ENCODE results near the gene PLXNA4. TPM values are rescaled to one million over a fixed set of nuclear protein-coding genes. Genes with fewer than 3 reads are reported as not detected.
A peak's percentile ranks its signal among the peaks of the same experiment; 100 is the strongest.

The PLXNA4 gene
- total RNA-seq, 1 donor from 2014 or later: 14.0 TPM

DNA sequence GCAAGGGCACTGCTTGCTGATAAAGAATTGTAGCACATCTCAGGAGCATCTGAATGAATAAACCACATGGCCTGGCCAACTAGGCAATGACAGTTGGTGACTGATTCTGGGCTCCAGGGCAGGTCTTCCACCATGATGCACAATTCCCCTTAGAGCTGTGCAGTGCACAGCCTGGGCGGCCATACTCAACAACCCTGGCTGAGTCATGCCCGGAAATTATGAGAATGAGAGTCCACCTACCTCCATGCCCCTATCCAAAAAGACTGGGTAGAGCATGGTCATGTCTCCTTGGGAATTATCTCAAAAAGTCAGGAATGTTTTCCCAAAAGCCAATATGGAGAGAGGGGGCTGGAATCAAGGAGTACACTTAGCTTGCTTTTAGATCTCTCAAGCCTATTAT, 425.6 kb downstream of the PLXNA4 start:
- no peak for TF ChIP-seq POLR2AphosphoS5 (IDR thresholded peaks at IDR 0.05; ENCODE audit: insufficient read depth in 1 of 2, low read depth in 1 of 2)
- TF ChIP-seq POLR2A (IDR thresholded peaks at IDR 0.05): no peak
- TF ChIP-seq, protein P1, sequence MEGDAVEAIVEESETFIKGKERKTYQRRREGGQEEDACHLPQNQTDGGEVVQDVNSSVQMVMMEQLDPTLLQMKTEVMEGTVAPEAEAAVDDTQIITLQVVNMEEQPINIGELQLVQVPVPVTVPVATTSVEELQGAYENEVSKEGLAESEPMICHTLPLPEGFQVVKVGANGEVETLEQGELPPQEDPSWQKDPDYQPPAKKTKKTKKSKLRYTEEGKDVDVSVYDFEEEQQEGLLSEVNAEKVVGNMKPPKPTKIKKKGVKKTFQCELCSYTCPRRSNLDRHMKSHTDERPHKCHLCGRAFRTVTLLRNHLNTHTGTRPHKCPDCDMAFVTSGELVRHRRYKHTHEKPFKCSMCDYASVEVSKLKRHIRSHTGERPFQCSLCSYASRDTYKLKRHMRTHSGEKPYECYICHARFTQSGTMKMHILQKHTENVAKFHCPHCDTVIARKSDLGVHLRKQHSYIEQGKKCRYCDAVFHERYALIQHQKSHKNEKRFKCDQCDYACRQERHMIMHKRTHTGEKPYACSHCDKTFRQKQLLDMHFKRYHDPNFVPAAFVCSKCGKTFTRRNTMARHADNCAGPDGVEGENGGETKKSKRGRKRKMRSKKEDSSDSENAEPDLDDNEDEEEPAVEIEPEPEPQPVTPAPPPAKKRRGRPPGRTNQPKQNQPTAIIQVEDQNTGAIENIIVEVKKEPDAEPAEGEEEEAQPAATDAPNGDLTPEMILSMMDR (IDR thresholded peaks at IDR 0.05): no peak
- no peaks in the 10 kb centered on the region for H3K9me3 ChIP-seq
- H3K27ac ChIP-seq: no peak overlapping the region
- H3K4me1 ChIP-seq: no peaks in the 10 kb centered on the region
- no peak overlapping the region for H3K4me3 ChIP-seq
- H3K27me3 ChIP-seq: no peaks in the 10 kb centered on the region
- intact Hi-C loops (cut with DNase I): no loop called here
- H3K36me3 ChIP-seq: no peaks in the 10 kb centered on the region
- DNase-seq (ENCODE audit: extremely low spot score in 2 of 2): no peak

DNA sequence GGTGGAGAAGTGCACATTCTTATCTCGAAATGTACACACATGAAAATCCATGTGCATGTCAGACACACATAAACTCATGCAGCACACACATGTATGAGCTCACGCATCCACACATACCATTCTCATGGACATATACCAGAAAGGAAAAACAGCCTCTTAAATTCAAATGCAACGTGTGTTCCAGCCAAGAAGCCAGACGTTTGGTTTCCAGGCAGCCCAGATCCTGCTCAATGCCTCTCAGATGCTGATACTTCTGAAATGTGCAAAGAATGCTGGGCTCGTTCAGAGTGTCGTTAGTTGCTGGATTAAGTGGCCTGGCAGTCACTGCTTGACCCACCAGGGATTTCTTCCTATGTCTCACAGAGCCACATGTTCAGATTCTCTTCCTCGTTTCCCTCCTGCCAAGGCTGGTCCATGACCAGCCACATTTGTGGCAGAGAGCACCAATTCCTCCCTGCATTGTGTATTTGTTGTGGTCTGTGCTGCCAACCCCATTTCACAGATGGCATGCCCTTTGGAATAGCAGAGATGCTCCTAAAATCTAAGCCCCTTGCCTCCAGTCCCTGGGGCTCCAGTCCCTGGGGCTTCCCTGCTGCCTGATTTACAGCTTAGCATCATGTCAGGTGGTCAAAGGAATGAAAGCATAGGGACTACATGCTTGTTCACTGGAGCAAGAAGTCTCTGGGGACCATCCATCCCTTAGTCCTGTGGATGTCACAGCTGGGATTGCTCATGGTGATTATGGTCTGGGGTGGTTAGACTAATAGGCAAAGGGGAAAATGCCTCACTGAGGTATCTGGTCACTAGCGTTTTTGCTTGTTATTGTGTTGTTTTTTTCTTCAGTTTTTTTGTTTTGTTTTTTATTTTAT, 426.6 kb downstream of the PLXNA4 start:
- no peaks in the 10 kb centered on the region for H3K4me1 ChIP-seq
- intact Hi-C loops (cut with DNase I): no loop called here
- TF ChIP-seq POLR2A (IDR thresholded peaks at IDR 0.05) (no peak), POLR2AphosphoS5 (IDR thresholded peaks at IDR 0.05; ENCODE audit: insufficient read depth in 1 of 2, low read depth in 1 of 2) (no peak)
- TF ChIP-seq, protein P1 (IDR thresholded peaks at IDR 0.05): no peak
- no peaks in the 10 kb centered on the region for H3K27me3 ChIP-seq
- no peak for DNase-seq (ENCODE audit: extremely low spot score in 2 of 2)
- H3K9me3 ChIP-seq: no peaks in the 10 kb centered on the region
- no peaks in the 10 kb centered on the region for H3K36me3 ChIP-seq
- no peak overlapping the region for H3K27ac ChIP-seq
- no peak overlapping the region for H3K4me3 ChIP-seq

DNA sequence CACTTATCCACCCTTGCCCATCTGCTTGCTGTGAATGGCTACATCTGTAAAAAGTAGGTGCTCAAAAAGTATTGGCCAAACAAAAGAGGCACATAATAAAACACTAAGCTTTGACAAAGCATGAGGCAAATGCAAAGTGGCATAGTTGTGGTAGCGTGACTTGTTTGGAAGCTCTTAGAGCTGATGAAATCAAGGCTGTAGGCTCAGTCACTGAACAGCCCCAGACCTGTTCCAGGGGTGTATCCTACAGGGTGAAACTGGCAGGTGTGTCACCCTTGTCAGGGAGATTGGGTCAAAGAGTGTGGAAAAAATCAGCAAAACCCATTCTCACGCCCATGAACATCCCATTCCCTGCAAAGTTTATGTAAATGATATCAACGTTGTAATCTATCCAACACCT, 427.4 kb downstream of the PLXNA4 start:
- H3K4me3 ChIP-seq: no peak overlapping the region
- no peaks in the 10 kb centered on the region for H3K36me3 ChIP-seq
- TF ChIP-seq, protein P1 (IDR thresholded peaks at IDR 0.05): no peak
- no peak for TF ChIP-seq POLR2AphosphoS5 (IDR thresholded peaks at IDR 0.05; ENCODE audit: insufficient read depth in 1 of 2, low read depth in 1 of 2)
- no peak for TF ChIP-seq POLR2A (IDR thresholded peaks at IDR 0.05)
- no peaks in the 10 kb centered on the region for H3K27me3 ChIP-seq
- intact Hi-C loops (cut with DNase I): no loop called here
- no peaks in the 10 kb centered on the region for H3K4me1 ChIP-seq
- DNase-seq (ENCODE audit: extremely low spot score in 2 of 2): no peak
- no peak overlapping the region for H3K27ac ChIP-seq
- no peaks in the 10 kb centered on the region for H3K9me3 ChIP-seq

DNA sequence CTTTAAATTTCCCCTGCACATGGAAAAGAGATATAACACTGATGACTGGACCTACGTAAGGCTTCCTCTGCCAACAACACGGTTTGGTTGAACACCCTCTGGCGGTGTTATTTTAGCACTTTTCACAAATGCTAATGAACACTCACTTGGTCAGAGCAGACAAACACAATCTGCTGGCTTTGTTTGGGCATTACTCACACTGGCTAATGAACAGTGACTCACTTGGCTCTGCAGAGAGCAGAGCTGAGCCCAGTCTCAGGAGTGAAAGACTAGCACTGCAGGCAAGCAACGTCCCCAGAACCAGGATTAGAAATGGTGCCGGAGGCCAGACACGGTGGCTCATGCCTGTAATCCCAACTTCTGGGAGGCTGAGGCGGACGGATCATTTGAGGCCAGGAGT, 430.8 kb downstream of the PLXNA4 start:
- Histone ChIP-seq H3K4me3 (no peak overlapping the region), H3K9me3 (no peaks in the 10 kb centered on the region), H3K27ac (no peak overlapping the region), H3K27me3 (no peaks in the 10 kb centered on the region), H3K36me3 (no peaks in the 10 kb centered on the region), H3K4me1 (no peaks in the 10 kb centered on the region)
- TF ChIP-seq POLR2A (IDR thresholded peaks at IDR 0.05): no peak
- TF ChIP-seq POLR2AphosphoS5 (IDR thresholded peaks at IDR 0.05; ENCODE audit: insufficient read depth in 1 of 2, low read depth in 1 of 2): peak in 1 of 2 donors; percentile 17
- intact Hi-C loops (cut with DNase I): no loop called here
- DNase-seq (ENCODE audit: extremely low spot score in 2 of 2): no peak

DNA sequence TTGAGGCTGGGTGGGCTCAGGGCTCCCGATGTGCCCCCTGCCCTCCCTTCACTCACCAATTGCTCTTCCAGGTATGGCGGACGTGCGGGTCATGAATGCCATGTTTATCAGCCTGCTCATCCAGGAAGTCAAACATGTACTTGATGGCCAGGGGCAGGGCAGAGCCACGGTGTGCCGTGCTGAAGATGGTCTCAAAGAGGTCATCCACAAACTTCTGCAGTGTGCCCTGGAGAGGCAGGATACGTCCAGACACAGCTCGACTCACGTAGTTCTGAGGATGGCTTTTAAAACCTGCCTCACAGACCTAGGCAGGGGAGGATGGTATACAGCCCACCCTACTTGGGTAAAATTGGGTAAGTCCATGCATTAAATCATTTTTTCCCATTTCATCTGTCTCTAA, 431.2 kb downstream of the PLXNA4 start:
- no peaks in the 10 kb centered on the region for H3K27me3 ChIP-seq
- no peak overlapping the region for H3K27ac ChIP-seq
- H3K36me3 ChIP-seq: no peaks in the 10 kb centered on the region
- no peaks in the 10 kb centered on the region for H3K4me1 ChIP-seq
- no peaks in the 10 kb centered on the region for H3K9me3 ChIP-seq
- no peak overlapping the region for H3K4me3 ChIP-seq
- intact Hi-C loops (cut with DNase I): no loop called here
- TF ChIP-seq POLR2AphosphoS5 (IDR thresholded peaks at IDR 0.05; ENCODE audit: insufficient read depth in 1 of 2, low read depth in 1 of 2): no peak
- TF ChIP-seq POLR2A (IDR thresholded peaks at IDR 0.05): no peak
- TF ChIP-seq, protein P1 (IDR thresholded peaks at IDR 0.05): no peak
- no peak for DNase-seq (ENCODE audit: extremely low spot score in 2 of 2)

Measured in vagina (tissue), 2 donors.